HEK293T (cell line): ENCODE measurements around the gene HSPB6.

Experiments
- CTCF ChIA-PET: fragments of 350-600 bp; formaldehyde crosslinking; extraction: SDS; loops from one replicate; lab custom pipeline; 2021; ENCODE audit warnings: antibody characterized with exemption, inconsistent platforms; lab: Yijun Ruan, JAX
- POLR2A ChIA-PET: fragments of 350-600 bp; formaldehyde crosslinking; extraction: SDS; loops from one replicate; lab custom pipeline; 2020; ENCODE audit warnings: antibody characterized with exemption, inconsistent platforms; lab: Yijun Ruan, JAX
- DNase-seq: peaks from one replicate; pipeline ENCODE4 v3.0.0; 2012; ENCODE audit warnings: mixed read lengths; ENCODE audit errors: extremely low spot score
- ARNT ChIP-seq: fragments of 450-650 bp; IDR thresholded peaks from 2 replicates; pipeline ENCODE4 v1.6.1; 2017; ENCODE audit warnings: mild to moderate bottlenecking
- BHLHE40 ChIP-seq: fragments of 450-650 bp; IDR thresholded peaks from 2 replicates; pipeline ENCODE4 v1.6.1; 2016; ENCODE audit warnings: mild to moderate bottlenecking, moderate library complexity, borderline replicate concordance
- CTBP1 ChIP-seq: fragments of 450-650 bp; IDR thresholded peaks from 2 replicates; pipeline ENCODE4 v1.6.1; 2016; ENCODE audit warnings: borderline replicate concordance
- ELF4 ChIP-seq: fragments of 450-650 bp; IDR thresholded peaks from 2 replicates; pipeline ENCODE4 v1.6.1; 2017; ENCODE audit warnings: antibody characterized with exemption
- FOXA1 ChIP-seq: fragments of 450-650 bp; IDR thresholded peaks from 2 replicates; pipeline ENCODE4 v1.6.1; 2016; ENCODE audit warnings: mild to moderate bottlenecking
- FOXK2 ChIP-seq: fragments of 450-650 bp; IDR thresholded peaks from 2 replicates; pipeline ENCODE4 v1.6.1; 2016; ENCODE audit warnings: mild to moderate bottlenecking
- FOXM1 ChIP-seq: fragments of 450-650 bp; IDR thresholded peaks from 2 replicates; pipeline ENCODE4 v1.6.1; 2017; ENCODE audit warnings: mild to moderate bottlenecking, borderline replicate concordance
- HDGF ChIP-seq: fragments of 450-650 bp; IDR thresholded peaks from 2 replicates; pipeline ENCODE4 v1.6.1; 2017; ENCODE audit warnings: antibody characterized with exemption, borderline replicate concordance
- L3MBTL2 ChIP-seq: fragments of 450-650 bp; conservative IDR thresholded peaks from 2 replicates; pipeline ENCODE4 v1.6.1; 2016; ENCODE audit warnings: mild to moderate bottlenecking
- LEF1 ChIP-seq: fragments of 450-650 bp; IDR thresholded peaks from 2 replicates; pipeline ENCODE4 v1.6.1; 2017; ENCODE audit warnings: mild to moderate bottlenecking, borderline replicate concordance
- NFRKB ChIP-seq: fragments of 450-650 bp; IDR thresholded peaks from 2 replicates; pipeline ENCODE4 v1.6.1; 2016; ENCODE audit warnings: mild to moderate bottlenecking, moderate library complexity
- SP1 ChIP-seq: fragments of 450-650 bp; IDR thresholded peaks from 2 replicates; pipeline ENCODE4 v1.6.1; 2017
- SUZ12 ChIP-seq: fragments of 450-650 bp; IDR thresholded peaks from 2 replicates; pipeline ENCODE4 v1.6.1; 2016; ENCODE audit warnings: mild to moderate bottlenecking
- TARDBP ChIP-seq: fragments of 450-650 bp; IDR thresholded peaks from 2 replicates; pipeline ENCODE4 v1.6.1; 2016
- ZNF384 ChIP-seq: fragments of 450-650 bp; IDR thresholded peaks from 2 replicates; pipeline ENCODE4 v1.6.1; 2016
- TF ChIP-seq, protein P1 (sequence below): fragments of 450-650 bp; IDR thresholded peaks from 2 replicates; pipeline ENCODE4 v1.6.1; 2016

The HSPB6 gene

GRCh38 chr19:35717665-35718344, 39.0 kb downstream of the HSPB6 start, which contains the start of gene KMT2B:
KMT2B (plus strand) TSS chr19:35718003; CDS start chr19:35718019, 16 bp downstream.
- ChIA-PET CTCF (no interaction called here), POLR2A (interaction anchor here (1.3 to 1.5 kb wide), 2 partner anchors 23 to 31 kb away, joined by 6 to 9 read pairs; partner anchors contain the start of gene LIN37)
- TF ChIP-seq ZNF384 (no peak), SUZ12 (no peak), ARNT (no peak), HDGF (no peak), LEF1 (no peak), NFRKB (no peak), BHLHE40 (no peak), SP1 (no peak)
- TF ChIP-seq, protein P1, sequence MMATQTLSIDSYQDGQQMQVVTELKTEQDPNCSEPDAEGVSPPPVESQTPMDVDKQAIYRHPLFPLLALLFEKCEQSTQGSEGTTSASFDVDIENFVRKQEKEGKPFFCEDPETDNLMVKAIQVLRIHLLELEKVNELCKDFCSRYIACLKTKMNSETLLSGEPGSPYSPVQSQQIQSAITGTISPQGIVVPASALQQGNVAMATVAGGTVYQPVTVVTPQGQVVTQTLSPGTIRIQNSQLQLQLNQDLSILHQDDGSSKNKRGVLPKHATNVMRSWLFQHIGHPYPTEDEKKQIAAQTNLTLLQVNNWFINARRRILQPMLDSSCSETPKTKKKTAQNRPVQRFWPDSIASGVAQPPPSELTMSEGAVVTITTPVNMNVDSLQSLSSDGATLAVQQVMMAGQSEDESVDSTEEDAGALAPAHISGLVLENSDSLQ: no peak
- peak; percentile 96 for DNase-seq

GRCh38 chr19:35716801-35717664, 39.8 kb downstream of the HSPB6 start:
- TF ChIP-seq, protein P1: no peak
- TF ChIP-seq HDGF (0 out of 2 replicates have a peak, but pooled peaks have one; percentile 11), FOXM1 (no peak), FOXK2 (no peak), L3MBTL2 (peak; percentile 28), ARNT (no peak), ZNF384 (no peak), LEF1 (no peak), NFRKB (no peak), ELF4 (peak; percentile 78), SUZ12 (peak; percentile 58; the same call in 1 of the 2 replicates), CTBP1 (peak; percentile 9; the same call in 1 of the 2 replicates), BHLHE40 (no peak)
- CTCF ChIA-PET: no interaction called here
- peak; percentile 79 for DNase-seq
- POLR2A ChIA-PET: no interaction called here

- DNase-seq: peak; percentile 30
- ChIA-PET POLR2A (interaction anchor here (1.0 kb wide), 1 partner anchor 15 kb away, joined by 3 read pairs; no protein-coding TSS in a partner anchor), CTCF (no interaction called here)
- TF ChIP-seq, protein P1: no peak
- TF ChIP-seq SP1 (no peak), L3MBTL2 (peak; percentile 47; the same call in 1 of the 2 replicates)
Measured at GRCh38 chr19:35715981-35716800, 40.6 kb downstream of the HSPB6 start.

DNA sequence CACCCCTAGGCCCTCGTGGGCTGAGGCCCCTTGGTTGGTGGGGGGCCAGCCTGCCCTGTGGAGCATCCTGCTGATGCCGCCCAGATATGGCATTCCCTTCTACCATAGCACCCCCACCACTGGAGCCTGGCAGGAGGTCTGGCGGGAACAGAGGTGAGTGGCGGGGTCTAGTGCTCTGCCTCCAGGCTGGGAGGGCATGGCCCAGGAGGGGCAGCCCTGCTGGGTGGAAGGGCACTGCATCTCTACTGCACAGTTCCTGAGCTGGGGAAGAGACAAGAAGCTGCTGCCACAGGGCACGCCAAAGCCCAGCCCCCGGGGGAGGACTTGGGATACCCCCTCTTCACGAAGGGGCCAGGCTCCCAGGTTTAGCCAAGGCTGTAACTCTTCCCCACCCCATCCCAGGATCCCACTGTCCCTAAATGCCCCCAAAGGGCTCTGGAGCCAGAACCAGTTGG, 41.4 kb downstream of the HSPB6 start:
- no peak for DNase-seq
- ChIA-PET POLR2A (interaction anchor here (1.0 to 3.0 kb wide), 2 partner anchors 13 to 14 kb away, joined by 3 to 13 read pairs; no protein-coding TSS in a partner anchor), CTCF (interaction anchor here (1.0 kb wide), 1 partner anchor 21 kb away, joined by 3 read pairs; no protein-coding TSS in a partner anchor)
- TF ChIP-seq SP1: no peak
- no peak for TF ChIP-seq NFRKB
- no peak for TF ChIP-seq FOXM1
- TF ChIP-seq HDGF: no peak
- TF ChIP-seq, protein P1: no peak
- no peak for TF ChIP-seq FOXK2
- TF ChIP-seq L3MBTL2: no peak
- TF ChIP-seq SUZ12: no peak
- no peak for TF ChIP-seq ZNF384
- TF ChIP-seq ELF4: no peak
- no peak for TF ChIP-seq TARDBP
- no peak for TF ChIP-seq BHLHE40
- no peak for TF ChIP-seq LEF1
- TF ChIP-seq ARNT: no peak
- no peak for TF ChIP-seq CTBP1
- TF ChIP-seq FOXA1: no peak
